ENCODE results near the gene DCST2. TPM values are rescaled to one million over a fixed set of nuclear protein-coding genes. Genes with fewer than 3 reads are reported as not detected.

Gene DCST2
- total RNA-seq, 1 donor from 2014 or later, result 0.64 TPM

GRCh38 chr1:155009221-155009711, 24.3 kb downstream of the DCST2 start:
- H3K4me3 Mint-ChIP-seq (ENCODE audit: unreplicated experiment), result no peak overlapping the region
- DNase-seq, result no peak
- H3K27me3 Mint-ChIP-seq (ENCODE audit: unreplicated experiment), result peaks cover 7% of the 10 kb centered on the region
- no peaks in the 10 kb centered on the region for H3K36me3 Mint-ChIP-seq (ENCODE audit: unreplicated experiment)
- peaks cover 1% of the 10 kb centered on the region for H3K9me3 Mint-ChIP-seq (ENCODE audit: unreplicated experiment)
- H3K27ac Mint-ChIP-seq (ENCODE audit: unreplicated experiment), result no peak overlapping the region
- no peak for TF ChIP-seq CTCF (IDR thresholded peaks at IDR 0.05; ENCODE audit: partially characterized antibody, unreplicated experiment)
- peaks cover 6% of the 10 kb centered on the region for H3K4me1 Mint-ChIP-seq (ENCODE audit: low read depth, unreplicated experiment)

- Mint-ChIP-seq H3K27ac (ENCODE audit: unreplicated experiment) (no peak overlapping the region), H3K4me1 (ENCODE audit: low read depth, unreplicated experiment) (peaks cover 7% of the 10 kb centered on the region), H3K27me3 (ENCODE audit: unreplicated experiment) (peaks cover 7% of the 10 kb centered on the region), H3K4me3 (ENCODE audit: unreplicated experiment) (no peak overlapping the region), H3K9me3 (ENCODE audit: unreplicated experiment) (peaks cover 1% of the 10 kb centered on the region), H3K36me3 (ENCODE audit: unreplicated experiment) (no peaks in the 10 kb centered on the region)
- no peak for TF ChIP-seq CTCF (IDR thresholded peaks at IDR 0.05; ENCODE audit: partially characterized antibody, unreplicated experiment)
- DNase-seq, result no peak
Observed at GRCh38 chr1:155008015-155008941, 25.3 kb downstream of the DCST2 start.

- H3K4me3 Mint-ChIP-seq (ENCODE audit: unreplicated experiment), result no peak overlapping the region
- H3K27me3 Mint-ChIP-seq (ENCODE audit: unreplicated experiment), result peaks cover 7% of the 10 kb centered on the region
- H3K4me1 Mint-ChIP-seq (ENCODE audit: low read depth, unreplicated experiment), result peaks cover 7% of the 10 kb centered on the region
- no peak for TF ChIP-seq CTCF (IDR thresholded peaks at IDR 0.05; ENCODE audit: partially characterized antibody, unreplicated experiment)
- H3K27ac Mint-ChIP-seq (ENCODE audit: unreplicated experiment), result no peak overlapping the region
- peaks cover 1% of the 10 kb centered on the region for H3K9me3 Mint-ChIP-seq (ENCODE audit: unreplicated experiment)
- no peak for DNase-seq
- no peaks in the 10 kb centered on the region for H3K36me3 Mint-ChIP-seq (ENCODE audit: unreplicated experiment)
Observed at GRCh38 chr1:155007251-155007828, 26.2 kb downstream of the DCST2 start.

DNA sequence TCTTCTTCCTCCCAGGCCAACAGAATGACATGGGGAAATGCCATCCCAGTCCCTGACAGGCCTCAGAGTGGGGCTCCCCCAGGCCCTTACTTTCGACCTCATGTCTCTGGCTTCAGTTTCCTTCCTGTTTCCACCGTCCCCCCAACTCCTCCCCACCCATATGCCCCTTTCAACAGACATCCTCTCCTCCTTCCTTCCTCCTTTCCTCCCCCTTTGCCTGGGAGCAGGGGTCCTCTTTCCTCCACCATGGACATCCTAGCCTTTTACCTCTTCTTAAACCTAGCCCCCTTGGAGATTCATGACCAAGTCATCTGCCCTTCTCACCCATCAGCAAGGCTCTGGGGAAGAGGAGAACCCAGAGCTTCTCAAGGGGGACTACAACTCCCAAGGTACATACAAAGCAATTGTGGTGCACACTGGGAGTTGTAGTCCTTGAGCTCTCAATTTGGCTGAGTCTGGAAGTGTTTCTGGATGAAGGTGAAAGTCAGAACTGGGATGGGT, 26.9 kb downstream of the DCST2 start:
- no peak overlapping the region for H3K27ac Mint-ChIP-seq (ENCODE audit: unreplicated experiment)
- H3K36me3 Mint-ChIP-seq (ENCODE audit: unreplicated experiment), result no peaks in the 10 kb centered on the region
- no peak for DNase-seq
- peaks cover 7% of the 10 kb centered on the region for H3K27me3 Mint-ChIP-seq (ENCODE audit: unreplicated experiment)
- no peak overlapping the region for H3K4me3 Mint-ChIP-seq (ENCODE audit: unreplicated experiment)
- peaks cover 6% of the 10 kb centered on the region for H3K4me1 Mint-ChIP-seq (ENCODE audit: low read depth, unreplicated experiment)
- peaks cover 1% of the 10 kb centered on the region for H3K9me3 Mint-ChIP-seq (ENCODE audit: unreplicated experiment)
- TF ChIP-seq CTCF (IDR thresholded peaks at IDR 0.05; ENCODE audit: partially characterized antibody, unreplicated experiment), result no peak

Measured in glutamatergic neuron (in vitro differentiated cells).